ENCODE results near the gene VPS8. TPM values are rescaled to one million over a fixed set of nuclear protein-coding genes. Genes with fewer than 3 reads are reported as not detected.

VPS8 gene
- total and polyA plus RNA-seq, 2 of the 8 experiments (the other 6 are each of a cell fraction or from before 2014, with no cell fraction given) = 13.0 to 41.0 TPM

DNA sequence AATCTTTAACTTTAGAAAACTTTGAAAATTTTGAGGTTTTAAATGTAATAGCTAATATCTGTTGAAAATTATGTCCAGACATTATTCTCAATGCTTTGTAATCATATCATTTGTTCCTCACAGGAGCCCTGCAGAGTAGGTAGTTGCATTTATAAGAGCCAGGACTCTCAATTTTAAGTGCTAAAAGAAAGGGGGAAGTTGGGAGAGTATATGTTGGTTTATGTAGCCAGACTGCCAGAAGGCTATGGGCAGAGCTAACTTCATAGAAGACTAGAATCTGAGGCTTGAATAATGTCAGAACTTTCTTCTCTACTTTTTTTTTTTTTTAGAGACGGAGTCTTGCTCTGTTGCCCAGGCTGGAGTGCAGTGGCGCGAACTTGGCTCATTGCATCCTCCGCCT is 9.1 kb downstream of the VPS8 start (continued):
- no peak for TF ChIP-seq BRCA1 (IDR thresholded peaks at IDR 0.05; ENCODE audit: low read depth, low read length)
- TF ChIP-seq TAF7 (optimal IDR thresholded peaks at IDR 0.05; ENCODE audit: borderline replicate concordance, low read depth, low read length) = no peak
- no peak for TF ChIP-seq RNF2 (IDR thresholded peaks at IDR 0.05; ENCODE audit: borderline replicate concordance, low read depth, low read length, missing control alignments, poor library complexity, severe bottlenecking)
- no peak for TF ChIP-seq PHF8 (conservative IDR thresholded peaks at IDR 0.05; ENCODE audit: low read depth, low read length)
- TF ChIP-seq CREB1 (IDR thresholded peaks at IDR 0.05) = no peak
- TF ChIP-seq GTF2F1 (IDR thresholded peaks at IDR 0.05; ENCODE audit: borderline replicate concordance, low read depth, low read length) = no peak
